Neural cell (in vitro differentiated cells): ENCODE data around the gene ASMTL.

Source experiments
- EP300 ChIP-seq: fragments of 450-650 bp; conservative IDR thresholded peaks from 2 replicates; pipeline ENCODE4 v1.6.1; 2014; ENCODE audit warnings: antibody characterized with exemption, mild to moderate bottlenecking, moderate library complexity; ENCODE audit not compliant: poor library complexity, severe bottlenecking
- MXI1 ChIP-seq: fragments of 450-650 bp; conservative IDR thresholded peaks from 2 replicates; pipeline ENCODE4 v1.6.1; 2014; ENCODE audit warnings: antibody characterized with exemption, mild to moderate bottlenecking; ENCODE audit not compliant: poor library complexity, severe bottlenecking
- TAF1 ChIP-seq: IDR thresholded peaks from 2 replicates; pipeline ENCODE4 v1.6.1; 2012; ENCODE audit warnings: low read depth
- TF ChIP-seq, protein P1 (sequence below): fragments of 450-650 bp; IDR thresholded peaks from 2 replicates; pipeline ENCODE4 v1.5.1; 2014; ENCODE audit warnings: antibody characterized with exemption, mild to moderate bottlenecking, moderate library complexity; ENCODE audit not compliant: poor library complexity, severe bottlenecking

DNA sequence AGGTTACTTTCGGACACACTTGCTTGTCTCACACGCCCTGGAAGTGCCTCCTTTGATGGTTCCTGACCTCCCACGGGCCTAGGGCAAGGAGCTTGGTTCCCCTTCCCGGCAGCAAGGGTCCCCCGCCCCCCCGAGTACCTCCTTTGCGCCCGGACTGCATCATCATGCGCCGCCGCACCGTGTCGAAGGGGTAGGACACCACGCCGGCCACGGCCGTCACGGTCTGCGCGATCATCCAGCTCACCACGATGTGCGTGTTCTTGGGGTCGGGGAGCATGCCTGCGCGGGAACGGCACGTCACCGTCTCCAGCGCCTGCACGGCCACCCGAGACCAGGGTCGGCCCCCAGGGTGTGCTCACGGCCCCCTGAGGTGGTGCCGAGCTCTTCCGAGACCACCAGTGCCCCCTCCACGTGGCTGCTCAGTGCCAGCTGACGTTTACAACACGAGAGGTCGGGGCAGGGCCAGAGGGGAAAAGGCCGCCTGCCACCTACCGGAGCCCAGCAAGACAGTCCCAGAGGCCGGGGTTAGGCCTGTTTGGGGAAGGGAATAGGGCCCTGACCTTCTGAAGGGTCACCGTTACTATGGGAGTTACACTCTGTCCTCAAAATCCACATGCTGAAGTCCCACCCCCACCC is 65.5 kb downstream of the ASMTL start:
- TF ChIP-seq, protein P1, sequence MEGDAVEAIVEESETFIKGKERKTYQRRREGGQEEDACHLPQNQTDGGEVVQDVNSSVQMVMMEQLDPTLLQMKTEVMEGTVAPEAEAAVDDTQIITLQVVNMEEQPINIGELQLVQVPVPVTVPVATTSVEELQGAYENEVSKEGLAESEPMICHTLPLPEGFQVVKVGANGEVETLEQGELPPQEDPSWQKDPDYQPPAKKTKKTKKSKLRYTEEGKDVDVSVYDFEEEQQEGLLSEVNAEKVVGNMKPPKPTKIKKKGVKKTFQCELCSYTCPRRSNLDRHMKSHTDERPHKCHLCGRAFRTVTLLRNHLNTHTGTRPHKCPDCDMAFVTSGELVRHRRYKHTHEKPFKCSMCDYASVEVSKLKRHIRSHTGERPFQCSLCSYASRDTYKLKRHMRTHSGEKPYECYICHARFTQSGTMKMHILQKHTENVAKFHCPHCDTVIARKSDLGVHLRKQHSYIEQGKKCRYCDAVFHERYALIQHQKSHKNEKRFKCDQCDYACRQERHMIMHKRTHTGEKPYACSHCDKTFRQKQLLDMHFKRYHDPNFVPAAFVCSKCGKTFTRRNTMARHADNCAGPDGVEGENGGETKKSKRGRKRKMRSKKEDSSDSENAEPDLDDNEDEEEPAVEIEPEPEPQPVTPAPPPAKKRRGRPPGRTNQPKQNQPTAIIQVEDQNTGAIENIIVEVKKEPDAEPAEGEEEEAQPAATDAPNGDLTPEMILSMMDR = no peak
- TF ChIP-seq TAF1 = no peak
- TF ChIP-seq MXI1 = no peak
- no peak for TF ChIP-seq EP300
